IPS-18a (cell line): ENCODE results near the gene SHANK2.

ENCODE experiments used
- H3K27ac ChIP-seq: one replicate; pipeline ENCODE4 v1.5.1; 2013; ENCODE audit warnings: low read length
- H3K27me3 ChIP-seq: one replicate; pipeline ENCODE4 v1.6.1; 2013; ENCODE audit warnings: mild to moderate bottlenecking, low read length; ENCODE audit not compliant: control insufficient read depth, insufficient read depth
- H3K36me3 ChIP-seq: one replicate; pipeline ENCODE4 v1.6.1; 2013; ENCODE audit warnings: low read depth, low read length; ENCODE audit not compliant: control insufficient read depth
- H3K4me1 ChIP-seq: one replicate; pipeline ENCODE4 v1.6.1; 2013; ENCODE audit warnings: low read depth, low read length; ENCODE audit not compliant: control insufficient read depth
- H3K4me3 ChIP-seq: one replicate; pipeline ENCODE4 v1.5.1; 2013; ENCODE audit warnings: low read length
- H3K9ac ChIP-seq: one replicate; pipeline ENCODE4 v1.6.1; 2013; ENCODE audit warnings: mild to moderate bottlenecking, low read length, moderate library complexity
- H3K9me3 ChIP-seq: one replicate; pipeline ENCODE4 v1.6.1; 2013; ENCODE audit warnings: low read depth, low read length; ENCODE audit not compliant: control insufficient read depth

SHANK2 gene

DNA sequence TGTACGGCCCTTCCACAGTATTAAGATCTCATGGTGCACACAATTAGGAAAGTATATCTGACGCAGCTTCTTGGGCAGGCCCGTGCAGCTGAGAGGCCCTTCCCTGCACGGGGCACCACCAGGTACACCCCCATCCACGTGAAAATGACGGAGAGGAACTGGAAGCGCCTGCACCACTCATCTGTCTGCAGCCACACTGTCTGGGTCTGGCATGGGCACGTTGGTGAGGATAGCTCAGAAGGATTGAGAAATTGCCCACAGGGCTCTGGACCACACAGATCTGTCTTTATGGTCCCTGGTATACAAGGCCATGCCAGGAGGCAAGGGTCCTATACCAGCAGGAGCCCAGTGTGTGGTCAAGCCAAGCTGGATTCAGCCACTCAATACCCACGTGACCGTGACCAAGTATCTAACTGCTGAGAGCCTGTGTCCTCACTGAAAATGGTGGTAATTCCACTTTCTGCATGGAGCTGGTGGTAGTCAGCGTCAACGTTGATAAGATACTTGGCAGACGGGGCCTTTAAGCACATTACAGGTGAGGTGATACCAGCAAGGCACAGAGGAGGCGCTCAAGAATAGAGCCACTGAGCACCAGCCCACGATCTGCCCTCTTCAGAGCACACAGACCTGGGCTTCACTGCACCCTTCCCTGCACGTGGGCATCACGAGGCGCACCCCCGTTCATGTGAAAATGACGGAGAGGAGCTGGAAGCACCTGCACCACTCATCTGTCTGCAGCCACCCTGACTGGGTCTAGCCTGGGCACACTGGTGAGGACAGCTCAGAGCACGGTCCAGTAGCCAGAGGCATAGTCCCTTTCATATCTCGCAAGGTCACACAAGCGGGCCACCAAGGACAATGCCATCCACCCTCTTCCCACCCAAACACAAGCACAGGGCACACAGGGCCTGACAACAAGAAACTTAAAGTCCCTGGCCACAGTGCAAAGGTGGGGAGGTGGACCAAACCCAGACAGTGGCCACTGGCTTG, 28.4 kb downstream of the SHANK2 start:
- no peaks in the 10 kb centered on the region for H3K27me3 ChIP-seq
- H3K9me3 ChIP-seq, result peaks cover 8% of the 10 kb centered on the region
- no peaks in the 10 kb centered on the region for H3K4me1 ChIP-seq
- H3K4me3 ChIP-seq, result no peak overlapping the region
- H3K9ac ChIP-seq, result no peak overlapping the region
- peaks cover 12% of the 10 kb centered on the region for H3K36me3 ChIP-seq
- H3K27ac ChIP-seq, result no peak overlapping the region

- H3K36me3 ChIP-seq, result peaks cover 12% of the 10 kb centered on the region
- H3K4me3 ChIP-seq, result no peak overlapping the region
- H3K9ac ChIP-seq, result no peak overlapping the region
- no peak overlapping the region for H3K27ac ChIP-seq
- H3K9me3 ChIP-seq, result peaks cover 8% of the 10 kb centered on the region
- no peaks in the 10 kb centered on the region for H3K27me3 ChIP-seq
- no peaks in the 10 kb centered on the region for H3K4me1 ChIP-seq
These were observed 29.3 kb downstream of the SHANK2 start for GRCh38 chr11:71223081-71223405.

- no peaks in the 10 kb centered on the region for H3K4me1 ChIP-seq
- no peaks in the 10 kb centered on the region for H3K27me3 ChIP-seq
- no peak overlapping the region for H3K9ac ChIP-seq
- peaks cover 12% of the 10 kb centered on the region for H3K36me3 ChIP-seq
- H3K4me3 ChIP-seq, result no peak overlapping the region
- peaks cover 7% of the 10 kb centered on the region for H3K9me3 ChIP-seq
- no peak overlapping the region for H3K27ac ChIP-seq
These were observed 29.9 kb downstream of the SHANK2 start for GRCh38 chr11:71222318-71223080.

- Histone ChIP-seq H3K36me3 (peaks cover 12% of the 10 kb centered on the region), H3K9me3 (peaks cover under 1% of the 10 kb centered on the region), H3K4me1 (no peaks in the 10 kb centered on the region), H3K27me3 (no peaks in the 10 kb centered on the region), H3K4me3 (no peak overlapping the region), H3K27ac (no peak overlapping the region), H3K9ac (no peak overlapping the region)
These were observed 30.6 kb downstream of the SHANK2 start for GRCh38 chr11:71221821-71222220.

- H3K27ac ChIP-seq, result no peak overlapping the region
- no peaks in the 10 kb centered on the region for H3K27me3 ChIP-seq
- H3K36me3 ChIP-seq, result peaks cover 12% of the 10 kb centered on the region
- no peak overlapping the region for H3K4me3 ChIP-seq
- H3K9me3 ChIP-seq, result no peaks in the 10 kb centered on the region
- no peak overlapping the region for H3K9ac ChIP-seq
- no peaks in the 10 kb centered on the region for H3K4me1 ChIP-seq
These were observed 31.2 kb downstream of the SHANK2 start for GRCh38 chr11:71221201-71221600.

DNA sequence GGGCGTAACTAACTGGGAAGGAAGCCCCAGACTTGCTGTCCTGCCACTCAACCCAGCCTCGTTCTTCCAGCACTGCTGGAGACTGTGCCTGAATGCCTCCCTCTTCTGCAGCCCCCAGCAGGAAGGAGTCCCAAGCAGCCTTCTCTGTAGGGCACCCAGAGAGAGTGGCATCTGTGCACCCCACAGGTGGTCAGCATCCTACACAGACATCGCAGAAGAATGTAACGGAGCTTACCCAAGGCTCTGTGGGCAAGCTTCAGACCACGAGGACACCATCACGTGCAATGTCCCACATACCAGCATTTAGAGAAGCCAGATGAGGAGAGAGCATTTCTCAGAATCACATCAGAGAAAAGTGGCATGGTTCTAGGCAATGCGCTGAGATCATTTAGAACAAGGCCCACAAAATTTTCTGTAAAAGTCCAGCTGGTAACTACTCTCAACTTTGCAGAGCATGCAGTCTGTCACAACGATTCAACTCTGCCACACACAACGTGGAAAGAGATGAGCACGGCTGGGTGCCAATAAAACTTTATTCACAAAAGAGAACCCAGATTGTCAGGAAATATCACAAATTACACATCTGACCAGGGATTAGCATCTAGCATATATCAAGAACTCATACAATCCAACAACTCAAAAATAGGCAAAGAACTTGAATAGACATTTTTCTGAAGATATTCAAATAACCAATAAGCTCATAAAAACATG, 33.4 kb downstream of the SHANK2 start:
- H3K4me1 ChIP-seq, result no peaks in the 10 kb centered on the region
- H3K9me3 ChIP-seq, result no peaks in the 10 kb centered on the region
- H3K9ac ChIP-seq, result no peak overlapping the region
- H3K4me3 ChIP-seq, result no peak overlapping the region
- no peak overlapping the region for H3K27ac ChIP-seq
- H3K36me3 ChIP-seq, result peaks cover 12% of the 10 kb centered on the region
- no peaks in the 10 kb centered on the region for H3K27me3 ChIP-seq

DNA sequence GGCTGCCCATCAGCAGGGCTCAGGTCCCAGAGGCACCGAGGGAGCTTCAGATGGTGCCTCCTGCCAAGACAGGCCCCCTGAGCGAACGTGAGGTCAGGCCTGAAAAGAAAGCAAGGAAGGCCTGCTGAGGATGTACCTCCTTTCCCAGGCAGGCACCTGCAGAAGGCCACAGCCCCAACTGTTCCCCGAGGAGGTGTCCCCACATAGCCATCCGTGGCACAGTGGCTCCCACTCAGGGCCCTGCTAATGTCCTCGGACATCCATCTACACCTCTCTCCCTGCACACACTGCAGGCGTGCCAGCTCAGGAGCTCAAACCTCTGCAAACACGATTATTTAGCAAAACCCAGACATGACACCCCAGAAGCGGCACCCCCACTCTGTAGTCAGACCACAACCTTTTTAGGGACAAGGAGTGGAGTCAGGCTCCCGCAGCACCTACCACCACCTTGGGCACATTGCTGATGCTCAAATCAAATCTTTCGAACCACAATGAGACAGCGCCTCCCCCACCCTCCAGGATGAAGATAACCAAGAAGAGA, 36.9 kb downstream of the SHANK2 start:
- Histone ChIP-seq H3K4me1 (no peaks in the 10 kb centered on the region), H3K27me3 (no peaks in the 10 kb centered on the region), H3K9ac (no peak overlapping the region), H3K4me3 (no peak overlapping the region), H3K9me3 (no peaks in the 10 kb centered on the region), H3K27ac (no peak overlapping the region), H3K36me3 (no peaks in the 10 kb centered on the region)

GRCh38 chr11:71214553-71215424, 37.6 kb downstream of the SHANK2 start:
- no peaks in the 10 kb centered on the region for H3K4me1 ChIP-seq
- no peaks in the 10 kb centered on the region for H3K9me3 ChIP-seq
- H3K9ac ChIP-seq, result no peak overlapping the region
- H3K27me3 ChIP-seq, result no peaks in the 10 kb centered on the region
- H3K4me3 ChIP-seq, result no peak overlapping the region
- no peaks in the 10 kb centered on the region for H3K36me3 ChIP-seq
- H3K27ac ChIP-seq, result no peak overlapping the region

DNA sequence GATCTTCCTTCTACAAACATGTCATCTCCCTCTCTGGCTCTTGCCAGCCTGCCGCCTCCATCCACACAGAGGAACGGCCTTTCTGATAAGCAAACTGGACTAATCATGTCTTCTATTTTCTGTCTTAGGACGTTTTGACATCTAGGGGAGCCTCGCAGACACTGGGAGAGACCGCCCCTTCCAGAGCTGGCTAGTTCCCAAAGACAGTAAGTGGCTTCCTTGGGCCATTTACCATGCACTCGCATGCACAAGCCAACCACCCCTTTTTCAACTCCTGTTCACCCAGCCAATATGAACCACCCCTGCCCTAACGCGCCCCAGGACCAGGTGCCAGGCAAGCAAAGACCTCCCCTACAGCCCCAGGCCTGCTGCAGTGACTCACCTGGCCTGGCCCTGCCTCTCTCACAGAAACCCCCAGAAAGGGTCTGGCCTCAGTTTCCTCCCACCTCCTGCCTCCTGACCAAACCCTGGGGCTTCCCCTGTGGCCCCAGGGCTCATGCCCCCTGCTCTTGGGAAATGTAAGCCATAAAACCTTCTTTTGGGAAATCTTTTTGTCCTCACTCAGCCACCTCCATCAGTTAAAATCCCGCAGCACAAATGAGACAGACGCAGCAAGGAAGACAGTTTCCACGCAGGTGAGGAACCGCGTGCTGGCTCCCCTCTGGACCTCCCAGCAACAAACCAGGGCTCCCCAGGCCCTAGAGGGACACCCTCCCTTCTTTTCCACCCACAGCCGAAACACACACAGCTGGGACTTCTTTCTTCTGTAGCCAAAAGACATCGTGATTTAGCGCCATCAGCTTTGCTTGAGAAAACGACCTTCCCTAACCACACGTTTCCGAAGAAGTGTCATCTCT, 38.5 kb downstream of the SHANK2 start:
- Histone ChIP-seq H3K4me3 (no peak overlapping the region), H3K27me3 (no peaks in the 10 kb centered on the region), H3K9ac (no peak overlapping the region), H3K4me1 (no peaks in the 10 kb centered on the region), H3K27ac (no peak overlapping the region), H3K36me3 (no peaks in the 10 kb centered on the region), H3K9me3 (no peaks in the 10 kb centered on the region)

DNA sequence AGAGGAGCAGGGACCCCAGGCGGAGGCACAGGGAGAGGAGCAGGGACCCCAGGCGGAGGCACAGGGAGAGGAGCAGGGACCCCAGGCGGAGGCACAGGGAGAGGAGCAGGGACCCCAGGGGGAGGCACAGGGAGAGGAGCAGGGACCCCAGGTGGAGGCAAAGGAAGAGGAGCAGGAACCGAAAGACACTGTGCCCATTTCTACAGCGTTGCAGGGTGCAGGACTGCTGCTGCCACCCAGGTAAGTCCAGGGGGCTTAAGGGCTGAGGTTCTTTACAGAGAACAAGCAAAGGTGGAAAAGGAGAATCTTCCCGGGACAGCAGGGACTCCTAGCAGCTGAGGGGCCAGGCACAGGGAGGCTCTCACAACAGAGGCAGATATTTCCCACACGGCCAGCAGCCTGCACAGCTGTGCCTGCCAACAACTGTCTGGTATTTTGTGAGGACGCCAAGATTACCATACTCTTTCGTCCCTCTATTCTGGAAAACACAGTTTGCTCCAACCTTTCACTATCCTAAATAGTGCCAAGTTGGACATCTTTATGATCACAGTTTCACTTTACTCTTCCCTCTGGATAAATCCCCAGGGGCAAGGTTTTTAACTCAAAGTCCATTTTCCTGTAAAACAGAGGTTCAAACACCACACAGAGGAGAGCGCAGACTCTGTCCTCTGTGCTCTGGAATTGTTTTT, 39.4 kb downstream of the SHANK2 start:
- Histone ChIP-seq H3K9me3 (no peaks in the 10 kb centered on the region), H3K27ac (no peak overlapping the region), H3K4me1 (no peaks in the 10 kb centered on the region), H3K9ac (no peak overlapping the region), H3K4me3 (no peak overlapping the region), H3K27me3 (no peaks in the 10 kb centered on the region), H3K36me3 (no peaks in the 10 kb centered on the region)
